ENCODE data around the gene GLRA3.

GLRA3 gene

GRCh38 chr4:174591243-174592021 is 237.6 kb downstream of the GLRA3 start:
- DNase-seq, result no peak

- DNase-seq, result no peak
These were observed 238.7 kb downstream of the GLRA3 start for GRCh38 chr4:174590336-174590735.

All from NCI-H1694 (cell line).